Activated effector memory CD4-positive, alpha-beta T cell treated with anti-CD3 and anti-CD28 coated beads, Interleukin-2, amount 50 U/mL, for 16 hours (primary cell): ENCODE measurements around the gene MSH6.

Experiments used
- DNase-seq: peaks from one replicate; pipeline ENCODE4 v3.0.0-alpha.2; 2020

MSH6 gene

GRCh38 chr2:47782381-47782670 lies 619 bp upstream of the MSH6 start:
- no peak for DNase-seq

- DNase-seq: peak; percentile 89
These were observed 774 bp downstream of the MSH6 start for GRCh38 chr2:47783486-47784351.

GRCh38 chr2:47784352-47784851 lies 1.5 kb downstream of the MSH6 start:
- peak; percentile 62 for DNase-seq

GRCh38 chr2:47785986-47786385 lies 3.0 kb downstream of the MSH6 start:
- peak; percentile 19 for DNase-seq

GRCh38 chr2:47796090-47796697 lies 13.2 kb downstream of the MSH6 start:
- DNase-seq: no peak

GRCh38 chr2:47798631-47799030 lies 15.7 kb downstream of the MSH6 start:
- no peak for DNase-seq

GRCh38 chr2:47799031-47799609 lies 16.2 kb downstream of the MSH6 start:
- DNase-seq: no peak

GRCh38 chr2:47801118-47801517 lies 18.2 kb downstream of the MSH6 start:
- no peak for DNase-seq

- DNase-seq: no peak
These were observed 20.4 kb downstream of the MSH6 start for GRCh38 chr2:47803363-47803762.

- DNase-seq: no peak
These were observed 20.8 kb downstream of the MSH6 start for GRCh38 chr2:47803770-47804169.

- DNase-seq: no peak
These were observed 22.9 kb downstream of the MSH6 start for GRCh38 chr2:47805850-47806249.

GRCh38 chr2:47808614-47809013 lies 25.7 kb downstream of the MSH6 start:
- no peak for DNase-seq

- DNase-seq: no peak
These were observed 27.0 kb downstream of the MSH6 start for GRCh38 chr2:47809903-47810302.

- no peak for DNase-seq
These were observed 27.9 kb downstream of the MSH6 start for GRCh38 chr2:47810850-47811249.

GRCh38 chr2:47811668-47812067 lies 28.7 kb downstream of the MSH6 start:
- no peak for DNase-seq

- DNase-seq: no peak
These were observed 32.8 kb downstream of the MSH6 start for GRCh38 chr2:47815764-47816163.

GRCh38 chr2:47818777-47819176 lies 35.8 kb downstream of the MSH6 start:
- no peak for DNase-seq

- no peak for DNase-seq
These were observed 36.9 kb downstream of the MSH6 start for GRCh38 chr2:47819834-47820233.

GRCh38 chr2:47822518-47822917 lies 39.6 kb downstream of the MSH6 start:
- no peak for DNase-seq

- no peak for DNase-seq
These were observed 50.6 kb downstream of the MSH6 start for GRCh38 chr2:47833516-47833968.

GRCh38 chr2:47838249-47838648 lies 55.3 kb downstream of the MSH6 start:
- DNase-seq: no peak

- DNase-seq: no peak
These were observed 55.7 kb downstream of the MSH6 start for GRCh38 chr2:47838686-47839085.

GRCh38 chr2:47842846-47843245 lies 59.9 kb downstream of the MSH6 start:
- DNase-seq: no peak

GRCh38 chr2:47843407-47843806 lies 60.5 kb downstream of the MSH6 start:
- no peak for DNase-seq
